Body of pancreas (tissue), 4 donors: ENCODE data around the gene RAD51B.

Source experiments
- POLR2A ChIP-seq, 3 donors: fragments of 450-650 bp; IDR thresholded peaks; one replicate each; pipeline ENCODE4 v1.6.1; 2016; ENCODE audit warnings: antibody characterized with exemption in 3 of 3, mild to moderate bottlenecking in 2 of 3
- TF ChIP-seq, protein P1 (sequence below), 7 experiments: fragments of 450-650 bp in 4 of 7; fragments of 200-600 bp in 3 of 7; sonication (generic) in 3 of 7; IDR thresholded peaks; one replicate each; pipeline ENCODE4 v1.5.1; 2016 to 2019; ENCODE audit warnings: antibody characterized with exemption in 7 of 7

DNA sequence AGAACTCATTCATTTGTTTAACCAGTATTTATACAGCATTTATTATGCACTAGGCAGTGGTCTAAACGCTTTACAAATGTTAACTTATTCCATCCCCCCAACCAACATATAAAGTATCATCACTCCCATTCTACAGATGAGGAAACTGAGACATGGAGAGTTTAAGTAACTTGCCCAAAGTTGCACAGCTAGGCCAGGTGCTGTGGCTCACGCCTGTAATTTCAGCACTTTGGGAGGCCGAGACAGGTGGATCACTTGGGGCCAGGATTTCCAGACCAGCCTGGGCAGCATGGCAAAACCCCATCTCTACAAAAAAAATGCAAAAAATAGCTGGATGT, 935.4 kb downstream of the RAD51B start:
- TF ChIP-seq, protein P1, sequence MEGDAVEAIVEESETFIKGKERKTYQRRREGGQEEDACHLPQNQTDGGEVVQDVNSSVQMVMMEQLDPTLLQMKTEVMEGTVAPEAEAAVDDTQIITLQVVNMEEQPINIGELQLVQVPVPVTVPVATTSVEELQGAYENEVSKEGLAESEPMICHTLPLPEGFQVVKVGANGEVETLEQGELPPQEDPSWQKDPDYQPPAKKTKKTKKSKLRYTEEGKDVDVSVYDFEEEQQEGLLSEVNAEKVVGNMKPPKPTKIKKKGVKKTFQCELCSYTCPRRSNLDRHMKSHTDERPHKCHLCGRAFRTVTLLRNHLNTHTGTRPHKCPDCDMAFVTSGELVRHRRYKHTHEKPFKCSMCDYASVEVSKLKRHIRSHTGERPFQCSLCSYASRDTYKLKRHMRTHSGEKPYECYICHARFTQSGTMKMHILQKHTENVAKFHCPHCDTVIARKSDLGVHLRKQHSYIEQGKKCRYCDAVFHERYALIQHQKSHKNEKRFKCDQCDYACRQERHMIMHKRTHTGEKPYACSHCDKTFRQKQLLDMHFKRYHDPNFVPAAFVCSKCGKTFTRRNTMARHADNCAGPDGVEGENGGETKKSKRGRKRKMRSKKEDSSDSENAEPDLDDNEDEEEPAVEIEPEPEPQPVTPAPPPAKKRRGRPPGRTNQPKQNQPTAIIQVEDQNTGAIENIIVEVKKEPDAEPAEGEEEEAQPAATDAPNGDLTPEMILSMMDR (IDR thresholded peaks at IDR 0.05): no peak
- TF ChIP-seq POLR2A (IDR thresholded peaks at IDR 0.05): no peak
